Ureter (tissue), 1 donor: Measurements from ENCODE around the gene KANK4. TPM values are rescaled to one million over a fixed set of nuclear protein-coding genes. Genes with fewer than 3 reads are reported as not detected.
"Not testable (repeated sequence)": the region's sequence is repeated elsewhere in the genome, so short reads cannot be mapped to it uniquely, and the experiment has no call there.

Experiments
- DNase-seq: peaks from one replicate; pipeline ENCODE4 v3.0.0-alpha.2; 2020; ENCODE audit warnings: low spot score
- total RNA-seq: library from RNA; stranded (reverse); gene quantifications from one replicate; pipeline ENCODE4 v1.2.4, GENCODE V29; 2023
- donor health status: DM: yes; HTN: yes; CAD: no.

KANK4 gene
- total RNA-seq, 1 donor from 2014 or later, result 0.13 TPM

- DNase-seq, result no peak
These were observed 81.3 kb downstream of the KANK4 start for GRCh38 chr1:62237950-62238374.

GRCh38 chr1:62237361-62237760, 81.9 kb downstream of the KANK4 start:
- no peak for DNase-seq

- no peak for DNase-seq
These were observed 83.7 kb downstream of the KANK4 start for GRCh38 chr1:62235576-62235975.

GRCh38 chr1:62234688-62235087, 84.5 kb downstream of the KANK4 start:
- DNase-seq, result no peak

GRCh38 chr1:62233926-62234450, 85.2 kb downstream of the KANK4 start:
- no peak for DNase-seq

- DNase-seq, result no peak
These were observed 86.4 kb downstream of the KANK4 start for GRCh38 chr1:62232871-62233278.

GRCh38 chr1:62230718-62231117, 88.5 kb downstream of the KANK4 start:
- no peak for DNase-seq

- no peak for DNase-seq
These were observed 89.3 kb downstream of the KANK4 start for GRCh38 chr1:62229932-62230331.

GRCh38 chr1:62229468-62229867, 89.8 kb downstream of the KANK4 start:
- no peak for DNase-seq

- no peak for DNase-seq
These were observed 90.4 kb downstream of the KANK4 start for GRCh38 chr1:62228883-62229187.

GRCh38 chr1:62228136-62228882, 90.9 kb downstream of the KANK4 start:
- DNase-seq, result no peak

- no peak for DNase-seq
These were observed 91.7 kb downstream of the KANK4 start for GRCh38 chr1:62227496-62227895.

GRCh38 chr1:62224182-62224581, 95.1 kb downstream of the KANK4 start:
- DNase-seq, result no peak

GRCh38 chr1:62222321-62222720, 96.9 kb downstream of the KANK4 start:
- no peak for DNase-seq

- DNase-seq, result no peak
These were observed 98.1 kb downstream of the KANK4 start for GRCh38 chr1:62221171-62221570.

- not testable (repeated sequence) for DNase-seq
These were observed 98.8 kb downstream of the KANK4 start for GRCh38 chr1:62220456-62220855.

- DNase-seq, result no peak
These were observed 100.6 kb downstream of the KANK4 start for GRCh38 chr1:62218604-62219003.

- DNase-seq, result no peak
These were observed 105.9 kb downstream of the KANK4 start for GRCh38 chr1:62213075-62213914.

- no peak for DNase-seq
These were observed 106.8 kb downstream of the KANK4 start for GRCh38 chr1:62212411-62212810.

GRCh38 chr1:62210960-62211359, 108.3 kb downstream of the KANK4 start:
- DNase-seq, result no peak

GRCh38 chr1:62209931-62210595, 109.2 kb downstream of the KANK4 start:
- no peak for DNase-seq

- no peak for DNase-seq
These were observed 110.3 kb downstream of the KANK4 start for GRCh38 chr1:62208970-62209369.
